HG02642 (cell line): Measurements from ENCODE around the gene ACSF2.
A peak's percentile ranks its signal among the peaks of the same experiment; 100 is the strongest.
"Not testable (repeated sequence)": the region's sequence is repeated elsewhere in the genome, so short reads cannot be mapped to it uniquely, and the experiment has no call there.

Experiments used
- ATAC-seq: cut with Tn5 transposase; IDR thresholded peaks from one replicate; pipeline ENCODE4 v1.9.1; 2021; ENCODE audit warnings: mild to moderate bottlenecking; ENCODE audit not compliant: unreplicated experiment, poor library complexity

Gene ACSF2, protein sequence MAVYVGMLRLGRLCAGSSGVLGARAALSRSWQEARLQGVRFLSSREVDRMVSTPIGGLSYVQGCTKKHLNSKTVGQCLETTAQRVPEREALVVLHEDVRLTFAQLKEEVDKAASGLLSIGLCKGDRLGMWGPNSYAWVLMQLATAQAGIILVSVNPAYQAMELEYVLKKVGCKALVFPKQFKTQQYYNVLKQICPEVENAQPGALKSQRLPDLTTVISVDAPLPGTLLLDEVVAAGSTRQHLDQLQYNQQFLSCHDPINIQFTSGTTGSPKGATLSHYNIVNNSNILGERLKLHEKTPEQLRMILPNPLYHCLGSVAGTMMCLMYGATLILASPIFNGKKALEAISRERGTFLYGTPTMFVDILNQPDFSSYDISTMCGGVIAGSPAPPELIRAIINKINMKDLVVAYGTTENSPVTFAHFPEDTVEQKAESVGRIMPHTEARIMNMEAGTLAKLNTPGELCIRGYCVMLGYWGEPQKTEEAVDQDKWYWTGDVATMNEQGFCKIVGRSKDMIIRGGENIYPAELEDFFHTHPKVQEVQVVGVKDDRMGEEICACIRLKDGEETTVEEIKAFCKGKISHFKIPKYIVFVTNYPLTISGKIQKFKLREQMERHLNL

DNA sequence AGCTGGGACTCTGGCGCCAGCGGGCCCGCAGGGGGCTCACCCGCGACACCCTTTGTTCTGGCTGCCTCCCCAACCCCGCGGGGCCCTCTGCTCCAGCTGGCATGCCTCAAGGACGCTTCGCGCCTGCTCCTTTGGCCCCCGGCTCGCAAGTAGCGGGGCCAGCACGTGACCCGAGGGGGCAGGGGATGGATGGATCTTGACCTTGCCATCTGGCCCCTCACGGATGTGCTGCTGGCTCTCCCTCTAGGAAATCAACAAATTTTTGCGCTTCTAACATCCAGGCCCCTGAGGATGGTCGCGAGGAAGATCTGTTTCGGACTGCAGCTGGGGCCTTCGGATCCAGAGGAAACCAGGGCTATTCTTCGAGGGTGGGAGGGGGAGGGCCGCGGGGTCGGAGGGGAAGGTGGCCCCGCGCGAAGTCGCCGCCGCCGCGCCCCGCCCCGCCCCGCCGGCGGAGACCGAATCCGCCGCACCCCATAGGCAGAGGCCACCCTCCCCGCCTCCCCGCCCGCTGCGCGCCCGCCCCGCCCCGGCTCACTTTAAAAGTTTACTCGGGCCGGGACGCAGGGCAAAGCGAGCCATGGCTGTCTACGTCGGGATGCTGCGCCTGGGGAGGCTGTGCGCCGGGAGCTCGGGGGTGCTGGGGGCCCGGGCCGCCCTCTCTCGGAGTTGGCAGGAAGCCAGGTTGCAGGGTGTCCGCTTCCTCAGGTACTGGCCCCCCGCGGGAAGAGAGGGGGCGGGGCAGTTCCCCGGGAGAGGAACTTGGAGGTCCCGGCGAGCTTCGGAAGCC, at the start of gene ACSF2:
ACSF2 (plus strand) TSS at position 537 of the 790 bp plus-strand sequence; CDS start at position 581, 44 bp downstream.
- ATAC-seq: peak; percentile 64

DNA sequence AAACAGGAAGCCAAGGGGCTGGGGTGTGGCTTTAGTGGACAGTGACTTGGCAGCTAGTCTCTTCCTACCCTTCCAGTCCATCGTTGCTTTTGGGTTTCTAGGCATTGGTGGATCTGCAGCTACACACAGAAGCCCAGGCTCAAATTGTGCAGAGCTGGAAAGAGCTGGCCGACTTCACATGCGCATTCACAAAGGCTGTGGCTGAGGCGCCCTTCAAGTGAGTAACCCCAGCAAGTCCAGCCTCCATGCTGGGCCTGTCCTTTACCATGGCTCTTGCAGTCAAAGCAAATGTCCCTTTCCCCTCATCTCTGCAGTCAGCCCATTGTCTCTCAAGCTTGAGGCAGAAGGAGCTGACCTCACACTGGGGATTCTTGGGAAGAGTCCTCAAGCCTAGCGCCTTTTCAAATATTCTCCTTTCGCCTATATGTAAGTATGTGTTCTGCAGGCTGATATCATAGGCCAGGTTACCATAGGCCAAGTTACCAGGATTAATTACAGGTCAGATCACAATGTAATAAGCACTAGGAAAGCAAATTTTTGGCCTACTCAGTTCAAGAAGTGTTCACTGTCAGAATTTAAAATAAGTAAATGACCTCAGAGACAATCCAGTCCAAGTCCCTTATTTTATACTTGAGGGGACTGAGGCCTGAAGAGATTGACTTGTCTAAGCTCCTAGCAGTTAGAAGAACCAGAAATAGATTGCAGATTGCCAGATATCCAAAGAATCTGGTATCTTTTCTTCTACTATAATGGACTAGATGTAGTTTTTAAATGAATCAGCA, 46.5 kb upstream of the ACSF2 start:
- no peak for ATAC-seq

DNA sequence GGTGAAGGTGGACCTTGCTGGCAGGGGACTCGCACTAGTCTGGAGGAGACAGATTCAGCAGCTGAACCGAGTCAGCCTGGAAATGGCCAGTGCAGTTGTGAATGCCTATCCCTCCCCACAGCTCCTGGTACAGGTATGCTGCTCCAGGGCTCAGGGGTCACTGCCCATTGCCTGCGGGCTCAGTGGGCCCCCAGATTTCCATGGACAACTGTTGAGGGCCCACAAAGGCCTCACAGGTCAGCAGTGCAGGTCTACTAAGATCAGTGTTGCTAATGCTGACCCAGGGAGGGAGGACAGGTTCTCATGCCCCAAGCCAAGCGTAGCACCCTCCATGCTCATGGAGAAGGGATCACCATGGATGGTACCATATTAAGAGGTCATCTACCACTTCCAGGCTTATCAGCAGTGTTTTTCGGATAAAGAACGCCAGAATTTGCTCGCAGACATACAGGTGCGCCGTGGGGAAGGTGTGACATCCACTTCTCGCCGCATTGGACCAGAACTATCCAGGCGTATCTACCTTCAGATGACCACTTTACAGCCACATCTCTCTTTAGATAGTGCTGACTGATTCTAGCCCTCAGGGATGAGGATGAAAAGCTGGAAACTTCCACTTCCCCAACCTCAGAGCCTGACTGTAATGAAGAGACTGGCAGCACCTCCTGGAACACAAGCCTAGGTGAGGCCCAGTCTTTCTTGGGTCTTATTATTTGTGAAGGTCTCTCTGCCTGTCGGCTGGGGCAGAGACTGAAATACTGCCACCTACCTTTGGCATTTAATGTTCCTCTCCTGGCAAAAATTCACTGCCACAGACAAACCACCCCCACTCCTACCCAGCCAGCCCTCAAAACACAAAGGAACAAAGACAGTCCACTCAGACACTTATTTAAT, 45.4 kb upstream of the ACSF2 start:
- ATAC-seq: no peak

DNA sequence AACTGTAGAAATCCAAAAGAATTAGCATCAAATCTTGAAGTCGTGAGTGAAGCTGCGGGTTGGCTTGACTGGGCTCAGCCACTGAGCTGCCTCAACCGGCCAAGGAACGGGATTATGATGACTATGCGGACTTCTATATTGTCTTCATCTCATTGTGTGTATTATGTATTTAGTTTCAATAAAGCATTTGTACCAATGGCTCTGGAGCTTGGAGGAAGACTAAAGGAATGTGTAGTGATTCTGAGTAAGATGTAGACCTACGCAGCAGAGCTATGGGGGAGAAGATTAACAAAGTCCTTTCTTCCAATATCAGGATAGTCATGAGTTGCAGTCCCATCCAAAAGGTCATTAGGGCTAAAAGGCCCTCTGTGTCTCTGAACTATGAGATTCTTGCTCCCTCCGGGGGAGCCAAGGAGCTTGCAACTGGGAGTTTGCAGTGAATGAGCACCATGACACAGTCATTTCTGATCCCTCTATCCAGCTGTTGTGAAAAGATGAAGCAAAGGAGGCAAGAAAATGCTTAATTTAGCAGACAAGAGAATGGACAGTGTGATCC, 44.7 kb upstream of the ACSF2 start:
- ATAC-seq: no peak

DNA sequence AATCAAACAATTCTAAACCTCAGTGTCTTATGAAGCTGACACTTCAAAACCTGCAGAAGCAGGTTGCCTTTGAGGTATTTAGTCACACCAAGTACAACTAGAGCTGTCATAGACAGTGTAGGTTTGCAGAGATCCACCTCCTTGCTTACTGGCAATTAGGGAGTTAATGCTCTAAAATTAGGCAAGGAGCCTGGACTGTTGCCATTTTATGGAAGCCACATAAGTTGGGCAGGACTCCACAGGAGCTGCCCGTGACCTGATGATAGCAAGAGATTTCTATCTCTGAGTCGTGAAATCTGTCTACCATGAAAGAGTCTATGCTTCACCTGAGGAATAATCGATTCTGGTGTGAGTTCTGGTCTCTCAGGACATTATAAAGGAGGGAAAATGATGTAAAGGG, 44.1 kb upstream of the ACSF2 start:
- no peak for ATAC-seq

DNA sequence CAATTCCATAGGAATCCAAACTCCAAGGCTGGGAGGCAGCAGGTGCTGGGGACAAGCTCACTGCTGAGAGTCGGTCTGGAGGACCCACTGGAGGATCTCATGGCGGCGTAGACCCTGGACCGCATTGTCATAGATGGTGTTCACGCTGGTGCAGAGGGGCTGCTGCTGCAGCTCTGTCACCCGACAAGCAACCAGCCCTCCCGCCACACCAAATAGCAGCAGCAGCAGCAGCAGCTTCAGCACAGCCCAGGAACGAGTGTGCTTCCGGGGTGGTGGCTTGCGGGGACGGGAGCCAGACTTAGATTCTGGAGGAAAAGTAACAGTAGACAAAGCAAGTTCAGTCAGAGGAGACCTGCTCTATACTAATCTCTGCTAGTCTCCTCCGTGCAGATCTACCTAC, 43.1 kb upstream of the ACSF2 start:
- ATAC-seq: no peak

DNA sequence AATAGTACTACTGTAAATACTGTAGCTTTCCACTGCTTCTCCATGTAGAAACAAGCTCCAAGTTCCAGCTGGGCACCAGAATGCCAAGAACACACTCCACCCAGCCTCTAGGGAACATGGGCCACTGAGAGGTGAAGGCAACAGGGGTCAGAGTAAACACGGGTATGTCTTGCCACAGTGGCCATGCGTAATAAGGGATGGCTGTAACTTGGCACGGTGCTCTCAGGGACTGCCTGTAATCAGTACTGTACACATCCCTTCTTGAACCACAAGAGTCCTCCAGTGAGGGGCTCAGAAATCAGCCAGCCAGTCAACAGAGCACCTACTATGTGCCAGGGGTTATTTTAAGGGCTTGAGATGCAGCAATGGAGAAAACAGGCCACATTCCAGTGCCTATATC, 39.5 kb upstream of the ACSF2 start:
- no peak for ATAC-seq

DNA sequence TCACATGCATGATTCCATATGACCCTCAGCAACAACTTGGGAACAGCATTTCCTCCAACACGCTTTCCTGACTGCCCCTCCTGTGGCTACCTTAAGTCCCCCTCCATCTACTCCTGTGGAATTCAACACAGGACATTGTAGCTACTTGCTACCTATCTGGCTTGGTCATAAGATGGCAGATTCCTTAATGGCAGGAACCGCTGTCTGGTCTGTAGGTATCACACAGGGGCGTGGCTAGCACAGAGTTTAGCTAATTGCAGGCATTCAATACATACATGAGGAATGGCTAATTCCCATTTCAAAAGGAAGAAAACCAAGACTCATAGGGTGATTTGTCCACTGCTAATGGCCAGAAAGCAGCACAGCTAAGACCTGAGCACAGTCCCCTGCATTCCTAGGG, 37.3 kb upstream of the ACSF2 start:
- ATAC-seq: no peak

DNA sequence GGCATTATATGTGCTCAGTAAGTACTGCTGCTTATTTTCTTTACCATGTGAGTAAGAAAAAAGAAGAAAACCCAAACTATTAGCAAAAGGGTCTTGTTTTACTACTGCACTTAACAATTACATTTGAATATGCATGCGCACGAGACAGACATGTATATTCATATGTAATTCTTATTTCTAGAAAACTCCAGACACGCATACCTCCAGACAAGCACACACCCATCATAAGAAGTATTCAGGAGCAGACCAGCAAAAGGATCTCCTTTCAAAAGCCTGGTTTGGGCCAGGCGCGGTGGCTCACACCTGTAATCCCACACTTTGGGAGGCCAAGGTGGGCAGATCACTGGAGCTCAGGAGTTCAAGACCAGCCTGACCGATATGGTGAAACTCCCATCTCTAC, 36.5 kb upstream of the ACSF2 start:
- no peak for ATAC-seq

DNA sequence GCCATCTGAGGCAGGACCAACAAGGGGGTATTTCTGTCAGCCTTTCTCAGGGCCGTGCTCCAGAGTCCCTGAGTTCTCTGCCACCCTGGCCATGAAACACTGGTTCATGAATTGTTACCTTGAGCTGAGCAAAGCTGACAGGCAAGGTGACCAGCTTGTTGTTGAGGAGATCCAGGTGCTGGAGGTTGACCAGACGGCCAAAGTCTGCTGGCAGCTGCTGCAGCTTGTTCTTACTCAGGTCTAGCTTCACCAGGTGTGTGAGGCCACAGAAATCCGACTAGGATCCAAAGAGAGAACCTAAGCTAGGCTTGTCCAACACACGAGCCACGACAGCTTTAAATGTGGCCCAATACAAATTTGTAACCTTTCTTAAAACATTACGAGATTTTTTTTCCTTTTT, 33.4 kb upstream of the ACSF2 start:
- ATAC-seq: no peak

DNA sequence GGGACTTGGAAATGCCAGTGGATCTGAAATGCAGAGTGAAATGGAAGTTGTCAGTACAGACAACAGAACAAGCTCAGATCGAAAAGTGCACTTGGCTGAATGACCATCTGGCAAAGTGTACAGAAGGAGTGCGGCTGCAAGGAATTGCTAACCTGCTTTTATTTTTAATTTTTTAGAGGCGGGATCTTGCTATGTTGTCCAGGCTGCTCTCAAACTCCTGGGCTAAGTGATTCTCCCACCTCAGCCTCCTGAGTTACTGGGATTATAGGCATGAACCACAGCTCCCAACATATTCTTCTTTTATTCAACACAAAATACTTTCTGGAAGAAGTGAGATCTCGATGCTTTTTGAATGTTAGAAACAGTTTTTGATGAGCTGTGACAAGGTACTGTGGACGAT, 32.3 kb upstream of the ACSF2 start:
- ATAC-seq: no peak

DNA sequence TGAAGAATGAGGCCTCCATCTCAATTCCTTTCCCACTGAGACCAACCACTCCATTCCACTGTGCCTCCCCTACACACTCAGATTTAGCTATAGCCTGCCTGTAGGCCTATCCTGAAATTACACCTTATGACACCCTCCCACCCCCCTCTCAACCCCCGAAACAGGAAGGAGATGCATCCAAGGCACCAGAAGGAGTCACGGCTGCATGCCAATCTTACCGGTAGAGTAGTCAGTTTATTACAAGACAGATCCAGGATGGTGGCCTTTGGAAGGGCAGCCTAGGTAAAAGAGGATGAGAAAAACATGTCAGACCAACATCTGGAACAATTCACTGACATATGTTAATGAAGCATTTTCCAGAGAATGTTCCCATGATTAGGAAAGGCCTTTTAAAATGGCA, 31.3 kb upstream of the ACSF2 start:
- ATAC-seq: no peak

DNA sequence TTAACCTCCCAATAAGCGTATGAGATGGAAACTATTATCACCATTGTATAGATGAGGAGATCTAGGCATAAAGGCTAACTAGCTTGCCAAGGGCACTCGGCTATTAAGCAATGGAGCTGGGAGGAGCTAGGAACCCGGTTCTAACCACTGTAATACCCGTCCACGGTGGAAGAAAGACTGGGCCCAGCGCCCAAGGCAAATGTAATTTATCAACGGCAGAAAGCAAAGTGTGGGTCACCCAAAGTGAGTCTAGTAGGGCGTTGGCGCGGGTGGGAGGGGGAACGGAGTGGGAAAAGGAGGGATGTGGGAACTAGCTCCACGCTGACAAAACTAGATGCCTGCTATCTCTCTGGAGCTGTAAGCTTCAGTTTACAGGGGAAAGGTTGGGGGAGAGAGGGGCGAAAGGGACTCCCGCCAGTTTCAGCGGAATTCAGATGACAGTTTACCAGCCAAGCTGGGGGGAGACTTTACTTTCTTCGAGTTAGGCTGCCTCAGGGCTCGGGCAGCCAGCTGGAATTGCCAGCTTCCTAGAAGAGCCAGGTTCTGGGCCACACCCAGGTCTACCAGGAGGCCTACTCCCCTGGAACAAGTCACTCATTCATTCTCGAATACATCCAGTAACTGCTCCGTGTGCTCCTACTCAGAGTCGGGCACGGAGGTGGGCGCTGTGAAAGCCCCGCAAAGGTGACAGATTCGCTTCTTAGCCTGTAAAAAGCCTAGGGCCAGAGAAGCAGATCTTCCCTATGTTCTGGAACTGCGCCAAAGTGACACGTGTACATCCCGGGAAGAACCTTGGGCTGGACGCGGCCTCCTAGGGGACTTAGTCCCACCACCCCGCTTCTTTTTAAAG, 29.5 kb upstream of the ACSF2 start:
- ATAC-seq: no peak

DNA sequence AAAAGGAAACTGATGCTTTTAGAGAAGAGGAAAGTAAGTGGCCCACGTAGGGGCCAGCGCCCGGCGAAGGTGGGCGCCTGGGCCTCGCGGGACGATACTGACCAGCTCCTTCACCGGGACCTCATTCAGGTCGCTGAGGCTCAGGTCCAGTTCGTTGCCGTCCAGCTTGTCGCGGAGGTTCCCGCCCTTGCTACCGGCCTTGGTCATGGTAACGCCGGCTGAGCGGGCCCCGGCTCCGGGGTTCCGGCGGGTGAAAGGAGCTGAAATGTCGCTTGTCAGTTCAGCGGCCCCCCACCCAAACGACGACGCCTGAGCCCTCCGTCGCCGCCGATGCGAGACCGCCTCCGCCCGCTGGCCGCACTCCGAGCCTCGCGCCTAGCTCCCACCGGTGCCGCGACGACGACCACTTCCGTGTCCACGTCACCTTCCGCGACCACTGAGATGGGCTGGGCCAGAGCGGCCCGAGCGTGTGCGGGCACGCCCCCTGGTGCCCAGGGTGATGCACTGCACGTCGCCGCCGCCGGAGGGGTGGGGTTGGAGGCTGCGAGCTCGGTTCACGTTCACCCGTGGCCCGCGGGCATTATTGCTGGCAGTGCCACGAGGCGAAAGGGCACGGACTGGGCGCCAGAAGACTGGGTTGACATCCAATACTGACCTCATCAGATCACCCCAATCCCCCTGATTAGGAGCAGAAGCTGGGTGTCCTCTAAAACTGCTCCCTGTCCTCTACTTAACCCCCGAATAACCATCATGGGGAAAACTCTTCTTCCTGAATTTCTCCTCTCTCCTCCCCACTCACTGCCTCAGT, 28.7 kb upstream of the ACSF2 start, which contains the start of gene LRRC59:
LRRC59 (minus strand) TSS at position 413 of the 808 bp plus-strand sequence; CDS start at position 207, 206 bp downstream.
- peak; percentile 95 for ATAC-seq

DNA sequence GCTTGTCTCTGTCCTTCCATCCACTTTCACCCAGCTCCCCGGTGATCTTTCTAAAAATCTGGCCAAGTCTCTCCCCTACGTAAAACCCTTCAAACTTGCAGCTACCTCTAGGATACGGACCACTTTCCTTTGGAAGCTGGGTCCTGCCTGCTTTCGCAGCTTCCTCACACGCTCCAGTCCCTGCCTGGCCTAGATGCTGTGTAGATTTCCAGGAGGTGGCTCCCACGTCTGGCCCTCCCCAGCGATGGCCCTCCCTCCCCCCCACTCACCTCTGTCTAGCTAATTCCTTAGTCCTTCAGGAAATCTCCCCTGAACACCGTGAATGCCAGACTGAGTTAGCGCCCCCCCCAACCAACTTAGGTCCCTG, 28.1 kb upstream of the ACSF2 start:
- no peak for ATAC-seq

DNA sequence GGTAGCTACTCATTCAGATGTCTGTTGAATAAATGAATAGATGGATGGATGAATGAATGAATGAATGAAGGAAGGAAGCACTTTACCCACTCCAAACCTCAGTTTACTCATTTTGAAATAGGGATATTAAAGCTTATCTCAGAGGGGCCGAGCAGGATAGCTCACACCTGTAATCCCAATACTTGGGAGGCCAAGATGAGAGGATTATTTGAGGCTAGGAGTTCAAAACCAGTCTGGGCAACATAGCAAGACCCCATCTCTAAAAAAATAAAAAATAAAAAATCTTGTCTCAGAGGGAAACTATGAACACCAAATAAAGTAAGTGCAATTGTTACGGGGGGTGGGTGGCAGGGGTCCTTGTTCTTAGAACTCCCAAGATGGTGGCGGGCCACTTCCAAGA, 27.3 kb upstream of the ACSF2 start:
- ATAC-seq: not testable (repeated sequence)

DNA sequence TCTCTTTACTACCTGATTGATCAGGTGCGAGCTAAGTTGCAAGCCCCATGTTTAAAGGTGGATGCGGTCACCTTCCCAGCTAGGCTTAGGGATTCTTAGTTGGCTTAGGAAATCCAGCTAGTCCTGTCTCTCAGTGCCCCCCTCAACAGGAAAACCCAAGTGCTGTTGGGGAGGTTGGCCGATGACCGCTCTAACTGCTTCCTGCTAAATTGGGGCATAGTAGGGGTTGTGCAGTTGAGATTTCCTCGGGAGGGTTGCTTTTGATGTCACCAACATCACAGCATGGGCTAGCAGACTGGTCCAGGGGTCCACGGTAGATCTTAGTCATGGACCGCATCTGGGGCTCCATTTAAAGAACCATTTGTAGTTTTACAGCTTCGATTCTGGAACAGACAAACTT, 26.4 kb upstream of the ACSF2 start:
- not testable (repeated sequence) for ATAC-seq
